ENCODE measurements around the gene KLF16.
A peak's percentile ranks its signal among the peaks of the same experiment; 100 is the strongest.

KLF16 gene

GRCh38 chr19:1830978-1831377 lies 32.4 kb downstream of the KLF16 start:
- H3K4me1 ChIP-seq (ENCODE audit: insufficient read depth, low read length): no peaks in the 10 kb centered on the region

DNA sequence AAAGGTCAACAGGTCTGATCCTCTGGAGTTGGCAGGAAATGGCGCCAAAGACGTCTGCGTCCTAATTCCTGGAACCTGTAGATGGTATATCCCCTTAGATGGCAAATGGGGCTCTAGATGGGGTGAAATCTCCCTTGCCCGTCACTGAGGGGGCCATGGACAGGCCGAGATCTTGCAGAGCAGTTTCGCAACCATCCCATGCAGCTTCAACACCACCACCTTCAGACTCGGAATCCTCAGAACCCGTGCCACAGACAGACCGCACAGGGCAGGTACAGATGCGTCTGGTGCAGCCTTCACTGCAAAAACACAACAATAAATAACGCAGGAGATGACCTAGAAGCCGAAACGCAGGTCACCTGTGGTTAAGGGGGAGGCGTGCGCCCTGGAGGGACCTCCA lies 32.8 kb downstream of the KLF16 start:
- no peak overlapping the region for H3K27ac ChIP-seq (ENCODE audit: low read length)
- H3K4me1 ChIP-seq (ENCODE audit: insufficient read depth, low read length): no peaks in the 10 kb centered on the region
- H3K36me3 ChIP-seq (ENCODE audit: insufficient read depth, low read depth, low read length): peaks cover 11% of the 10 kb centered on the region; the same call in 1 of the 2 replicates
- H3K9me3 ChIP-seq (ENCODE audit: insufficient read depth, low read depth, low read length): no peaks in the 10 kb centered on the region
- no peak overlapping the region for H3K4me3 ChIP-seq (ENCODE audit: low read length)
- H3K9ac ChIP-seq (ENCODE audit: low read depth, low read length): no peak overlapping the region
- no peaks in the 10 kb centered on the region for H3K27me3 ChIP-seq (ENCODE audit: insufficient read depth, low read length)

More at GRCh38 chr19:1830978-1831377, 32.4 kb downstream of the KLF16 start:
- Histone ChIP-seq H3K9me3 (ENCODE audit: insufficient read depth, low read depth, low read length) (no peaks in the 10 kb centered on the region), H3K9ac (ENCODE audit: low read depth, low read length) (no peak overlapping the region), H3K27me3 (ENCODE audit: insufficient read depth, low read length) (no peaks in the 10 kb centered on the region), H3K27ac (ENCODE audit: low read length) (no peak overlapping the region), H3K36me3 (ENCODE audit: insufficient read depth, low read depth, low read length) (peaks cover 11% of the 10 kb centered on the region; the same call in 1 of the 2 replicates), H3K4me3 (ENCODE audit: low read length) (no peak overlapping the region)

DNA sequence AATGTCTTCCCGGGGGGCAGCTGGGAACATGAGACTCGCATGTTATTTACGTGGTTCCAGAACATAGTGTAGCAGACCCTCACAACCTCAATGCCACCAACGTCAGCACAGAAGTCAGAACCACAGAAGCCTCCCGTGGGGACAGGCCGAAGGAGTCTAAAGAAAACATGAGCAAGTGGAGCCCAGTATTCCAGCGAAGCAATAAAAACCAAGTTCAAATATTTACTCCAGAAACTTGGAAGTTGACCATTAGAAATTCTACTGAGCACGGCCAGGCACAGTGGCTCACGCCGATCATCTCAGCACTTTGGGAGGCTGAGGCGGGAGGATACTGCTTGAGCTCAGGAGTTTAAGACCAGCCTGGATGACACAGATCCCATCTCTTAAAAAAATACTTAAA lies 33.4 kb downstream of the KLF16 start:
- Histone ChIP-seq H3K27ac (ENCODE audit: low read length) (no peak overlapping the region), H3K27me3 (ENCODE audit: insufficient read depth, low read length) (no peaks in the 10 kb centered on the region), H3K4me1 (ENCODE audit: insufficient read depth, low read length) (no peaks in the 10 kb centered on the region), H3K4me3 (ENCODE audit: low read length) (no peak overlapping the region), H3K9ac (ENCODE audit: low read depth, low read length) (no peak overlapping the region), H3K36me3 (ENCODE audit: insufficient read depth, low read depth, low read length) (peaks cover 11% of the 10 kb centered on the region; the same call in 1 of the 2 replicates), H3K9me3 (ENCODE audit: insufficient read depth, low read depth, low read length) (no peaks in the 10 kb centered on the region)

DNA sequence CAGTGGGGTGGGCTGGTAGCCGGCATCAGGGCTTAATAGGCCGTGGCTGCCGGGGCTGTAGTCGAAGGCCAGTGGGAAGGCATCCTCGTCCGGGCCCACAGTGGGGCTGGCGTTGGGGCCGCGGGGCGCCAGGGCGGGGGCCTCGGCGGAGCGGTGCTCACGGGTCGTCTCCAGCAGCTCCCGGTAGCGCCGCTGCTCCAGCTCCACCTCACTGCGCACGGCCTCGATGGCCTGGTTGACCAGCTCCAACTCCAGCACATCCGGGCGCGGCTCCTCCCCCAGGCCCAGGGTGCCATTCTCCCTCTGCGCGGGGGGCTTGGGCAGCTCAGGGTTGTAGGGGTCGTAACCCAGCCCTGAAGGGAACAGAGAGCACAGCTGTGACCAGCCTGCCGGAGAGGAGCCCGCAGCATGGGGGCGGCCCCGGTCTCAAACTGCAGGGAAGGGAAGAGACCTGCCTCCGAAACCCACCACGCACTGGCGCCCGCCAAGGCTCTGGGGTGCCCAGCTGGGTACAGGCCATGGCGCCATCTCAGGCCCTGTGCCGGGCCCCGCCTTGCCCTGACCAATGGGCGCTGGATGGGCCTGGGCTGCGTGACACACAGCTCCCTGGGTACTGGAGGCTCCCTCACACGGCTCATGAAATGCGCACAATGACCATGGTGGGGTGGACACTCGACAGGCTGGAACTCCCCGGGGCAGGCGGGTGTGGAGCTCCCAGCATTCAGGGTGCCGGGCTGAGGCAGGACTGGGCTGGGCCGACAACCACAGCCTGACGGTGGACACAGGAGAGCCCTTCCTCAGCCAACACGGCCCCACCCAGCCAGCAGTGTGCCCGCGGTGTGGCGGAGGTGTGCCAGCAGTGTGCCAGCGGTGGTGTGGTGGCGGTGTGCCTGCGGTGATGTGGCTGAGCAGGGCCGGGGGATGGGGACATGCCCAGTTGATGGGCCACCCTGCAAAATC lies 34.8 kb downstream of the KLF16 start:
- Histone ChIP-seq H3K36me3 (ENCODE audit: insufficient read depth, low read depth, low read length) (peaks cover 19% of the 10 kb centered on the region; the same call in 1 of the 2 replicates), H3K27me3 (ENCODE audit: insufficient read depth, low read length) (no peaks in the 10 kb centered on the region), H3K9ac (ENCODE audit: low read depth, low read length) (no peak overlapping the region), H3K9me3 (ENCODE audit: insufficient read depth, low read depth, low read length) (no peaks in the 10 kb centered on the region), H3K4me1 (ENCODE audit: insufficient read depth, low read length) (no peaks in the 10 kb centered on the region), H3K27ac (ENCODE audit: low read length) (no peak overlapping the region), H3K4me3 (ENCODE audit: low read length) (no peak overlapping the region)

DNA sequence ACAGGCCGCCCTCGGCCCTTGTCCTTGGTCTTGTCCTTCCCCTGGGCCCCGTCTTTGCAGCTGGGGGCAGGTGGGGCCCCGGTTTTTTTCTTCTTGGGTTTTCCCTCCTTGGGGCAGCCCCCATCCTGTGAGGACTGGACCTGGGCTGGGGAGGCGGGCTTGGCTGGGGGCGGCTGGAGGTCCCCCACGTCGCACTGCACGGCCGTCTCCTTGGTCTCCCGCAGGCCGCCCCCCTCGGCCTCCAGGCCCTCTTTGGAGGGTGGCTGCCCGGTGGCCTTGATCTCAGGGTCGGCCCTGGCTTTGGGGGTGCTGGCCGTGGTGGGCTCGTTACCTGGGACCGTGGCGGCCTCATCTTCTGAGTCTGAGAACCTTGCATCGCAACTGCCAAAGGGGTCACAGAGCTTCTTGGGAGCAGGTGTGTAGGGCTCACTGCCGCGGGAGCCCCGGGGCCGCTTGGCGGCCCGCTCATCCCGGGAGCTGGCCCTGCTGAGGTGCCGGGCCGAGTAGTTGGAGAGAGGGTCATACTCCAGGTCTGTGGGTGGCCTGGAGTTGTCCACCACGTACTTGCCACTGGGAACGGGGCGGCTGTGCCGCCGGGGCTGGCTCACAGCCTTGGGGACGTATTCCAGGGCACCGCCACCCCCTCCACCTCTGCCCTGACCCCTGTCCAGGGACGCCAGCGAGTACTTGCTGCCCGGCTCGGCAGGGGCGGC lies 35.7 kb downstream of the KLF16 start:
- Histone ChIP-seq H3K27ac (ENCODE audit: low read length) (no peak overlapping the region), H3K9ac (ENCODE audit: low read depth, low read length) (no peak overlapping the region), H3K27me3 (ENCODE audit: insufficient read depth, low read length) (no peaks in the 10 kb centered on the region), H3K4me3 (ENCODE audit: low read length) (no peak overlapping the region), H3K9me3 (ENCODE audit: insufficient read depth, low read depth, low read length) (no peaks in the 10 kb centered on the region), H3K36me3 (ENCODE audit: insufficient read depth, low read depth, low read length) (peaks cover 20% of the 10 kb centered on the region; the same call in 1 of the 2 replicates), H3K4me1 (ENCODE audit: insufficient read depth, low read length) (no peaks in the 10 kb centered on the region)

GRCh38 chr19:1826557-1827521 lies 36.5 kb downstream of the KLF16 start:
- H3K36me3 ChIP-seq (ENCODE audit: insufficient read depth, low read depth, low read length): peaks cover 22% of the 10 kb centered on the region; the same call in 1 of the 2 replicates
- H3K4me1 ChIP-seq (ENCODE audit: insufficient read depth, low read length): no peaks in the 10 kb centered on the region
- no peak overlapping the region for H3K27ac ChIP-seq (ENCODE audit: low read length)
- peak overlapping the region; percentile 45; the same call in 1 of the 2 replicates for H3K9ac ChIP-seq (ENCODE audit: low read depth, low read length)
- no peaks in the 10 kb centered on the region for H3K9me3 ChIP-seq (ENCODE audit: insufficient read depth, low read depth, low read length)
- H3K27me3 ChIP-seq (ENCODE audit: insufficient read depth, low read length): no peaks in the 10 kb centered on the region
- peak overlapping the region; percentile 16; the same call in 1 of the 2 replicates for H3K4me3 ChIP-seq (ENCODE audit: low read length)

- Histone ChIP-seq H3K9ac (ENCODE audit: low read depth, low read length) (peak overlapping the region; percentile 45; the same call in 1 of the 2 replicates), H3K36me3 (ENCODE audit: insufficient read depth, low read depth, low read length) (peaks cover 25% of the 10 kb centered on the region; the same call in 1 of the 2 replicates), H3K4me1 (ENCODE audit: insufficient read depth, low read length) (no peaks in the 10 kb centered on the region), H3K4me3 (ENCODE audit: low read length) (peak overlapping the region; percentile 16; the same call in 1 of the 2 replicates), H3K27me3 (ENCODE audit: insufficient read depth, low read length) (no peaks in the 10 kb centered on the region), H3K27ac (ENCODE audit: low read length) (no peak overlapping the region), H3K9me3 (ENCODE audit: insufficient read depth, low read depth, low read length) (no peaks in the 10 kb centered on the region)
Observed at GRCh38 chr19:1825909-1826556, 37.3 kb downstream of the KLF16 start.

DNA sequence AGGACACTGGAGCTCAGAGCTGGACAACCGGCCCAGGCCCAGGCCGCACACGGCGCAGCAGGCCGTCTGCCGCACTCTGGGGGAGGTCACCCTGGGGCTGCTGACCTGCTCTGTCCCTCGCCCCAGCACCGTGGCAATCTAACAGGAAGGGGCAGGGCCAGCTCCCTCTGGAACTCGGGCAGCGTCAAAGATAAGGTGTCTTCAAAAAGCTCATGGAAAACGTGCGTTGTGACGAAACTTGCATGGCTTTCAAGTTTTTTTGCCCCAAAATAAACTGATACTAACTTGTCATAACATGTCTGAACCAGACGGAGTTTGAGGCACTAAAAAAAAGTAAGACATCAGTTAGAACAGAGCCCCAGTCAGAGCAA lies 39.1 kb downstream of the KLF16 start:
- Histone ChIP-seq H3K36me3 (ENCODE audit: insufficient read depth, low read depth, low read length) (peaks cover 24% of the 10 kb centered on the region), H3K9ac (ENCODE audit: low read depth, low read length) (no peak overlapping the region), H3K4me1 (ENCODE audit: insufficient read depth, low read length) (no peaks in the 10 kb centered on the region), H3K27me3 (ENCODE audit: insufficient read depth, low read length) (no peaks in the 10 kb centered on the region), H3K4me3 (ENCODE audit: low read length) (no peak overlapping the region), H3K27ac (ENCODE audit: low read length) (no peak overlapping the region), H3K9me3 (ENCODE audit: insufficient read depth, low read depth, low read length) (no peaks in the 10 kb centered on the region)

DNA sequence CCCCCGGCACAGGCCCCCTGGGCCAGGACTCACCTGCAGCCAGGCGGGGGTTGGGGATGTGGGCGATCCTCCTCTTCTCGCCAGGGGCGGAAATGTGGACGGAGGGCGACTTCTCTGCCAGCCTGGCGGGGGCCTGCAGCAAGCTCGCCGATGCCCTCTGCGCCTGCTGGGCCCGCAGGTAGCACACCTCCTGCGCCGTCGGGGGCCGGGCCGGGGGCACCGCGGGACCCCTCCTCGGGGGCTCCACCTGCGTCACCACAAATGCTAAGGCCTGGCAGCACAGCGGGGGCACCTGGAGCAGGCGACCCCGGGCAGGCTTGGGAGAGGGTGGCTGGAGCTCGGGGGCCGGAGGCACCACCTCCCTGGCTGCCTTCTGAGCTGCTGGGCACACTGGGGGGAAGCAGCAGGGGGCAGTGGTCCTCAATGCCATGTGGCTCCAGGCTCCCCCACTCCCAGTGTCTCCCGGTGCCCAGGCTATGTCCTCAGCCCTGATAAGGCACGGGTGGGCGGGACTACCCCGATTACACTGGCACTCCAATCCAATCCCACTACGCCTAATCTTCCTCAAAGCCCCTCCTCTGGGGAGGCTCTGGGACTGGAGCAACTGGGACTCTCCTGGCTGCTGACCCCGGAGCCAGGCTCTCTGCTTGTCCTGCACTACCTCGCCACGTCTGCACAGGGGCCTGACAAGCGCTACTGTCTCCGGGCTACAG lies 39.7 kb downstream of the KLF16 start:
- H3K27ac ChIP-seq (ENCODE audit: low read length): no peak overlapping the region
- no peaks in the 10 kb centered on the region for H3K9me3 ChIP-seq (ENCODE audit: insufficient read depth, low read depth, low read length)
- H3K36me3 ChIP-seq (ENCODE audit: insufficient read depth, low read depth, low read length): peaks cover 27% of the 10 kb centered on the region
- no peak overlapping the region for H3K9ac ChIP-seq (ENCODE audit: low read depth, low read length)
- no peaks in the 10 kb centered on the region for H3K4me1 ChIP-seq (ENCODE audit: insufficient read depth, low read length)
- H3K27me3 ChIP-seq (ENCODE audit: insufficient read depth, low read length): no peaks in the 10 kb centered on the region
- H3K4me3 ChIP-seq (ENCODE audit: low read length): no peak overlapping the region

DNA sequence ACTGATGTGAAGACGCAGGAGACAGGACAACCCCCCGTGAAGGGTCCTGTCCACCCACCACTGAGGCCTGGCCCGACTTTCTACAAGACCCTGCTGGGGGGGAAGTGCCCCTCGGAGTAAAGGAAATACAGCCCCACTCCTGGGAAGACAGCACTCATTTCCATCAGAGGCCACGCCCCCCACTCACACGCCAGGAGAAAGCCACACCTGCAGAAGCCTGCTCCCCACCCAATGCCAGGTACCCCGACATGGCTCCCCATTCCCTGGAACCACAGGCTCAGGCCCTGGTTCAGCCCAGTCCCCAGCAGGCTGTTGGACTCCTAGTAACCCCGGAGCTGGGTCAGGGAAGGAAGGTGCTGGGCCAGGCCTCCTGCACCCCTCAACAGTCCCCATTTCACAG lies 40.4 kb downstream of the KLF16 start:
- Histone ChIP-seq H3K27ac (ENCODE audit: low read length) (no peak overlapping the region), H3K36me3 (ENCODE audit: insufficient read depth, low read depth, low read length) (peaks cover 34% of the 10 kb centered on the region), H3K9me3 (ENCODE audit: insufficient read depth, low read depth, low read length) (no peaks in the 10 kb centered on the region), H3K4me1 (ENCODE audit: insufficient read depth, low read length) (no peaks in the 10 kb centered on the region), H3K4me3 (ENCODE audit: low read length) (no peak overlapping the region), H3K27me3 (ENCODE audit: insufficient read depth, low read length) (no peaks in the 10 kb centered on the region), H3K9ac (ENCODE audit: low read depth, low read length) (no peak overlapping the region)

Measured in iPS-20b (cell line).